Aorta (tissue), 5 donors: ENCODE measurements around the gene SLC25A11. TPM values are rescaled to one million over a fixed set of nuclear protein-coding genes. Genes with fewer than 3 reads are reported as not detected.

Source experiments
- ATAC-seq: fragments of 200-7000 bp; cut with Tn5 transposase; one replicate; pipeline ENCODE4 v1.9.1; 2022; ENCODE audit warnings: moderate library complexity; ENCODE audit not compliant: low FRiP score
- DNase-seq, 2 donors: peaks; one replicate each; pipeline ENCODE4 v3.0.0-alpha.2; 2020
- H3K27ac ChIP-seq, 2 donors: one replicate each; pipeline ENCODE4 v1.5.1; 2013; ENCODE audit warnings: low read length in 2 of 2, mild to moderate bottlenecking in 2 of 2, moderate library complexity in 2 of 2, control low read depth in 1 of 2, inconsistent platforms in 1 of 2, low read depth in 1 of 2
- H3K27me3 ChIP-seq, 2 donors: one replicate each; pipeline ENCODE4 v1.6.1; 2013; ENCODE audit warnings: control low read depth in 1 of 2, low read length in 1 of 2, mild to moderate bottlenecking in 1 of 2, moderate library complexity in 1 of 2; ENCODE audit not compliant: insufficient read depth in 2 of 2, control insufficient read depth in 1 of 2
- H3K36me3 ChIP-seq, 2 donors: one replicate each; pipeline ENCODE4 v1.6.1; 2013; ENCODE audit warnings: control low read depth in 1 of 2, low read length in 1 of 2, mild to moderate bottlenecking in 1 of 2; ENCODE audit not compliant: insufficient read depth in 2 of 2, control insufficient read depth in 1 of 2
- H3K4me1 ChIP-seq, 2 donors: one replicate each; pipeline ENCODE4 v1.6.1; 2013; ENCODE audit warnings: low read length in 2 of 2, control low read depth in 1 of 2, mild to moderate bottlenecking in 1 of 2, moderate library complexity in 1 of 2; ENCODE audit not compliant: insufficient read depth in 2 of 2, control insufficient read depth in 1 of 2
- H3K4me3 ChIP-seq, 2 donors: one replicate each; pipeline ENCODE4 v1.5.1; 2013; ENCODE audit warnings: low read length in 2 of 2, control low read depth in 1 of 2, mild to moderate bottlenecking in 1 of 2
- H3K9me3 ChIP-seq: one replicate; pipeline ENCODE4 v1.6.1; 2013; ENCODE audit warnings: mild to moderate bottlenecking, low read length; ENCODE audit not compliant: control insufficient read depth
- WGBS, 2 donors: extraction: QIAGEN DNeasy Blood & Tissue Kit; methylation state at CpG; one replicate each; pipeline ENCODE4 v1.1.7; 2013; 5-methylcytosine and 5-hydroxymethylcytosine counted together
- intact Hi-C, 2 donors: fragments of 100-400 bp; cut with DNase I; formaldehyde crosslinking; loops; one replicate each; pipeline versions ENCODE4 v1.14.2 to v1.15.0; 2022
- polyA plus RNA-seq, 2 donors: library from polyadenylated mRNA; stranded (reverse); fragments of 200-250 nt; gene quantifications; one replicate each; pipeline ENCODE4 v1.2.3, GENCODE V29; 2013
- total RNA-seq, 2 donors: library from RNA; stranded (reverse); fragmentation: NEBNext Ultra II Directional; extraction: Animal tissue kit (Norgen Biotek cat#: 25700); gene quantifications; one replicate each; pipeline ENCODE4 v1.2.1, GENCODE V29; 2021
- donor health status: healthy with polysubstance abuse.
- donor health status: Bipolar disorder and iron deficiency.
- donor health status: DM: no; HTN: no; CAD: no.
- donor health status: DM: no; HTN: no; CAD: no.
- donor health status: DM: yes; HTN: yes; CAD: no.

SLC25A11 gene
- total and polyA plus RNA-seq, 4 donors = 28.3 to 41.6 (median 30.6) TPM

- ATAC-seq (peak; percentile 88), DNase-seq (peak; percentile 95 to 96)
- peak within 1 kb of the TSS; percentile 83 to 96 for H3K27ac ChIP-seq
- peak within 1 kb of the TSS; percentile 72 to 92 for H3K4me3 ChIP-seq
- H3K27me3 ChIP-seq = peaks cover 0 to 2% of the 10 kb centered on the region in 2 donors
- intact Hi-C loops = loop anchor here in 1 of 2 donors (5.0 kb wide), 1 partner anchor 49 kb away; the partner anchor contains the start of genes INCA1 and KIF1C
- no peaks in the 10 kb centered on the region for H3K4me1 ChIP-seq
- no peaks in the 10 kb centered on the region for H3K36me3 ChIP-seq
- no peaks in the 10 kb centered on the region for H3K9me3 ChIP-seq
- 0 to 1% methylated on average over 58 to 59 of the region's 59 CpGs for WGBS, 2 donors
Observed at GRCh38 chr17:4948166-4948930, 8.5 kb upstream of the SLC25A11 start, which contains the start of gene PFN1. TSS of gene PFN1 (minus strand) at chr17:4948530. CDS start at chr17:4948394, 136 bp downstream.

- no peaks in the 10 kb centered on the region for H3K9me3 ChIP-seq
- 0 to 1% methylated on average over 50 to 56 of the region's 56 CpGs for WGBS, 2 donors
- DNase-seq (peak; percentile 82 to 90), ATAC-seq (peak; percentile 62)
- H3K27ac ChIP-seq = peak overlapping the region; percentile 57 to 96
- H3K4me1 ChIP-seq = no peaks in the 10 kb centered on the region
- peaks cover 0 to 2% of the 10 kb centered on the region in 2 donors for H3K27me3 ChIP-seq
- H3K36me3 ChIP-seq = no peaks in the 10 kb centered on the region
- peak overlapping the region; percentile 72 to 92 for H3K4me3 ChIP-seq
- intact Hi-C loops = loop anchor here in 1 of 2 donors (5.0 kb wide), 1 partner anchor 50 kb away; the partner anchor contains the start of genes INCA1 and KIF1C
Observed at GRCh38 chr17:4947411-4948165, 7.7 kb upstream of the SLC25A11 start.

- no peaks in the 10 kb centered on the region for H3K9me3 ChIP-seq
- ATAC-seq (no peak), DNase-seq (peak in 1 of 2 donors; percentile 56)
- H3K27ac ChIP-seq = peak overlapping the region; percentile 30 to 57
- peaks cover 0 to 2% of the 10 kb centered on the region in 2 donors for H3K27me3 ChIP-seq
- 0% methylated on average over 7 of the region's 7 CpGs for WGBS, 2 donors
- no peaks in the 10 kb centered on the region for H3K36me3 ChIP-seq
- H3K4me1 ChIP-seq = no peaks in the 10 kb centered on the region
- intact Hi-C loops = loop anchor here in 1 of 2 donors (5.0 kb wide), 1 partner anchor 50 kb away; the partner anchor contains the start of genes INCA1 and KIF1C
- H3K4me3 ChIP-seq = peak overlapping the region; percentile 72 to 92
Observed at GRCh38 chr17:4947010-4947410, 7.2 kb upstream of the SLC25A11 start.

- ATAC-seq = no peak
- Histone ChIP-seq H3K27ac (peak overlapping the region in 1 of 2 donors; percentile 5), H3K4me1 (no peaks in the 10 kb centered on the region)
Observed at GRCh38 chr17:4946312-4946976, 6.6 kb upstream of the SLC25A11 start.

GRCh38 chr17:4945944-4946280, 6.1 kb upstream of the SLC25A11 start:
- Histone ChIP-seq H3K27ac (peak overlapping the region in 1 of 2 donors; percentile 16), H3K9me3 (no peaks in the 10 kb centered on the region), H3K4me1 (no peaks in the 10 kb centered on the region), H3K4me3 (peak overlapping the region in 1 of 2 donors; percentile 72), H3K27me3 (peaks cover 0 to 2% of the 10 kb centered on the region in 2 donors), H3K36me3 (no peaks in the 10 kb centered on the region)
- ATAC-seq (no peak), DNase-seq (no peak)
- WGBS, 2 donors = 31 to 37% methylated on average over 4 of the region's 4 CpGs
- intact Hi-C loops = loop anchor here in 1 of 2 donors (5.0 kb wide), 1 partner anchor 51 kb away; the partner anchor contains the start of genes INCA1 and KIF1C

More at GRCh38 chr17:4946312-4946976, 6.6 kb upstream of the SLC25A11 start:
- no peaks in the 10 kb centered on the region for H3K9me3 ChIP-seq
- peaks cover 0 to 2% of the 10 kb centered on the region in 2 donors for H3K27me3 ChIP-seq
- no peaks in the 10 kb centered on the region for H3K36me3 ChIP-seq
- H3K4me3 ChIP-seq = peak overlapping the region; percentile 72 to 92
- no peak for DNase-seq
- intact Hi-C loops = loop anchor here in 1 of 2 donors (5.0 kb wide), 1 partner anchor 51 kb away; the partner anchor contains the start of genes INCA1 and KIF1C
- 25 to 31% methylated on average over 16 of the region's 16 CpGs for WGBS, 2 donors

GRCh38 chr17:4945176-4945943, 5.5 kb upstream of the SLC25A11 start:
- WGBS, 2 donors = 27 to 36% methylated on average over 7 of the region's 7 CpGs
- Histone ChIP-seq H3K4me3 (no peak overlapping the region), H3K9me3 (no peaks in the 10 kb centered on the region), H3K27ac (peak overlapping the region; percentile 33 to 65), H3K27me3 (peaks cover 0 to 2% of the 10 kb centered on the region in 2 donors), H3K36me3 (no peaks in the 10 kb centered on the region), H3K4me1 (no peaks in the 10 kb centered on the region)
- intact Hi-C loops = loop anchor here in 1 of 2 donors (5.0 kb wide), 1 partner anchor 52 kb away; the partner anchor contains the start of genes INCA1 and KIF1C
- DNase-seq = peak; percentile 90 to 93
- peak; percentile 56 for ATAC-seq

- peak overlapping the region in 1 of 2 donors; percentile 65 for H3K27ac ChIP-seq
- H3K4me1 ChIP-seq = no peaks in the 10 kb centered on the region
- intact Hi-C loops = loop anchor here in 1 of 2 donors (5.0 kb wide), 1 partner anchor 53 kb away; the partner anchor contains the start of genes INCA1 and KIF1C
Observed at GRCh38 chr17:4944554-4945175, 4.8 kb upstream of the SLC25A11 start.

More at GRCh38 chr17:4944554-4945175, 4.8 kb upstream of the SLC25A11 start:
- H3K27me3 ChIP-seq = peaks cover 0 to 2% of the 10 kb centered on the region in 2 donors
- H3K4me3 ChIP-seq = no peak overlapping the region
- ATAC-seq (no peak), DNase-seq (no peak)
- H3K36me3 ChIP-seq = no peaks in the 10 kb centered on the region
- WGBS, 2 donors = 47 to 54% methylated on average over 8 of the region's 8 CpGs
- no peaks in the 10 kb centered on the region for H3K9me3 ChIP-seq
